ENCODE results near the gene DLGAP5.

Gene DLGAP5

DNA sequence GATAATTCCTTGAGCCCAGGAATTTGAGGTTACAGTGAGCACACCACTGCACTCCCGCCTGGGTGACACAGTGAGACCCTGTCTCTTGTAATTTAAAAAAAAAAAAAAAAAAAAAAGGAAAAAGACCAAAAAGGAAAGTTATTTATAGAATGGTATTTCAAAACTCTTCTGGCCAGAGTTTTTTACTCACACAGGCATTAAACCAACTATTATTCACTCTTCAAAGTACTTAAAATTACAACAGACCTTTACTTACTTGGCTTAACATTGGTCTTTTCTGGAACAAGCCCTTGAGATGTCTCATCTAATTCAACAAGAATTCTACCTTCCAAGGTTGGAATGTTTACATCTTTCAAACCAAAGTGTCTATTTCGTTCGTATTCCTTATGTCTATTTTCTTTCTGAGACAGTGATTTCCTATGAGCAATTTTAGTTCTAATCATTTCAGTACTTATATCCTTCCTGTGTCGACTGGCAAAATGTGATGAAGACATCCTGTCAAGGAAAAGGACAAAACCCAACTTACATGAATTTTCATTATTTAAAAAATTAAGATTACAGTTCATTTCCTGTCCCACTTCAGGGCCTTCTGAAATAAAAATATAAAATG, 2.6 kb downstream of the DLGAP5 start:
- DNase-seq, result no peak

DNA sequence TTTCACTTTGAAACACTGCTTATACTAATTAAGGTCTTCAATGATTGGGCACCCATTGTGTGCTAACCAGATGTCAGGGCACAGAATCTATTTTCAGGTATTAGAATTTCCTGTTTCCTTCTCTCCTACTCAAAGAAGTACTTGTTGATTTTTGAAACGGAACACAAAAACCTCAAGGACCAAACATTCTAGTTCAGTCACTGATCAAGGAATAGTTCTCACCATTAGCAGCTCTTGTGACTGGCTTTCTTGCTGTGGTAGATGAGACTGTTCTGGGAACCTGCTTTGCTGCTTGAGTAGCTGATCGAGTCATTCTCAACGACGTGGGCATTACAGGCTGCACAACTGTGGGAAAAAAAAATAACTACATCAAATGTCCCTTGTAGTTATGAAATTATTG, 11.0 kb downstream of the DLGAP5 start:
- DNase-seq, result no peak

DNA sequence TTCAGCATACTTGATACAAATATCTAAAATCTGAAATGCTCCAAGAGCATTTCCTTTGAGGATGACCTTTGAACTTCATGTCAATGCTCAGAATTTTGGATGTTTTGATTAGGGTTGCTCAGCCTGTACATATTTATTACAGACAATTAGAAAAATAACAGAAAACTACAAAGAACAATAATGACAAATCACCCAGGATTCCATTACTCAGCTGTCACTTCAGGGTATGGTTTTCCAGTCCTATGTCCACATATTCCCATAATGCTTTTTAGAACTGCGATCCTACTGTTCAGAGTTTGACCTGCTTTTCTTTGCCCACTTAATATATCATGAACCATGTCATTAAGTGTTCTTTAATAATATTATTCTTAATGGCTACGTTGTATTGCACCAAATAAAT, 11.4 kb downstream of the DLGAP5 start:
- DNase-seq, result no peak

DNA sequence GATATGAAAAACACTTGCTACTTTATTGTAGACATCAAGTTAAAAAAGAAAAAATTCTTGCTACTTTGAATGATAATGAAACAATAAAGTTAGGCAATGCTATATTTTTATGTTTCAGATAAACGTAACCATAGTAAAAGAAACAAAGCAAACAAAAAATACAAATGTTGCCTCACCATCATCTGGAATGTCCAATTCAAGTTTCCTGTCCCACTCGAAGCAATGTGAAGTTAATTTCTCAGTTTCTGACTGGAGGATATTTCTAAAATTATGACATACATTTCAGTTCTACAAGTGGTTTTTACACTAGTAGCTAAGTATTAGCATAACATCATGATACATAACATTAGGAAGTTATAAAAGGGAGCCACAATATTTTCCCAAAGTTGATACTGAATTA, 20.9 kb downstream of the DLGAP5 start:
- DNase-seq, result no peak

- no peak for DNase-seq
These were observed 30.4 kb downstream of the DLGAP5 start for GRCh38 chr14:55160989-55161388.

- no peak for DNase-seq
These were observed 33.0 kb downstream of the DLGAP5 start for GRCh38 chr14:55158412-55158811.

GRCh38 chr14:55157080-55157479, 34.3 kb downstream of the DLGAP5 start:
- no peak for DNase-seq

- no peak for DNase-seq
These were observed 37.4 kb downstream of the DLGAP5 start for GRCh38 chr14:55153951-55154350.

GRCh38 chr14:55152052-55152753, 39.2 kb downstream of the DLGAP5 start:
- DNase-seq, result no peak

DNA sequence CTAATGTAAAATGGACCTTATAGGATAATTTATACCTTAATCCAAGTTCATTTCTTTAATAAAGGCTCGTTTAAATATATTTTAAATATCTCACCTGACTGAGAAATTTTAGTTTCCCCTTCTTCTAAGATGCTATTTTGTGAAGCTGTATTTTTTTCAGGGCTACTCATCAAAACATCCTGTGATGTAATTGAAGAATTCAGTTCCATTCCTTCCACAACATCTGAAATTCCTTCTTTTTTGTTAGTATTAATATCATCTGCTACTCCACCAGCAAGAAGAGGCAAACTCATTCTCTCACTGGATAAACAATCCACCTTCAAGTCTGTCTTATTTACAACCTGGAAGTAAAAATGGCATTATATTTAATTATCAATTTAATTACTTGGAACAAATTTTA, 39.8 kb downstream of the DLGAP5 start:
- DNase-seq, result no peak

- DNase-seq, result no peak
These were observed 45.0 kb downstream of the DLGAP5 start for GRCh38 chr14:55146425-55146824.

- no peak for DNase-seq
These were observed 48.9 kb downstream of the DLGAP5 start for GRCh38 chr14:55142466-55142865.

- no peak for DNase-seq
These were observed 49.6 kb downstream of the DLGAP5 start for GRCh38 chr14:55141825-55142224.

GRCh38 chr14:55139696-55140509, 51.5 kb downstream of the DLGAP5 start:
- DNase-seq, result no peak

- no peak for DNase-seq
These were observed 52.2 kb downstream of the DLGAP5 start for GRCh38 chr14:55139141-55139540.

DNA sequence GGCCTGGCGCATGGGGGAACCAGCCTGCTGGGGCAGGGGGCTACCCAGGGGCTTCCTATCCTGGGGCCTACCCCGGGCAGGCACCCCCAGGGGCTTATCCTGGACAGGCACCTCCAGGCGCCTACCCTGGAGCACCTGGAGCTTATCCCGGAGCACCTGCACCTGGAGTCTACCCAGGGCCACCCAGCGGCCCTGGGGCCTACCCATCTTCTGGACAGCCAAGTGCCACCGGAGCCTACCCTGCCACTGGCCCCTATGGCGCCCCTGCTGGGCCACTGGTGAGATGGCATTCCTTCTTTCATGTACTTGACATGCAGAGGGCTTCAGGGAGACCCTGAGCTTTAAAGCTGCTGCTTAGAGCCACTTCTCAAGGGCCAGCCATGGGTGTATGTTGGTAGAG, 53.3 kb downstream of the DLGAP5 start:
- no peak for DNase-seq

GRCh38 chr14:55136885-55137786, 54.2 kb downstream of the DLGAP5 start:
- DNase-seq, result no peak

DNA sequence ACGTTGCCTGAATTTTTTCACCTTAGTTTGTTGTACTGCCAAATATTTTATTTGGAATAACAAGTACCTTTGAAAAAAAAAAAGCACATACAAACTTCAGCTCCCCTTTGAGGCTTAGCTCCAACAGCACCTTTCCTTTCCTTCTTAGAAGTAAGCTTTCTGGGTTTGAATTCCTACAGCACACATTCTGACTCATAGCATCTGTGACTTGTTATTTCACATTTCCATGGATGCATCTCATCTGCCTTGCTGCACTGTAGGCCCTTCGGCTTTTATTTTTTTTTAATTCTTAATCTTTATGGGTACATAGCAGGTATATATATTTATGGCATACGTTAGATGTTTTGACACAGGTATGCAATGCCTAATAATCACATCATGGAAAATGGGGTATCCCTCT, 55.1 kb downstream of the DLGAP5 start:
- DNase-seq, result no peak

GRCh38 chr14:55133416-55133815, 58.0 kb downstream of the DLGAP5 start:
- DNase-seq, result no peak

GRCh38 chr14:55131370-55132137, 59.8 kb downstream of the DLGAP5 start:
- no peak for DNase-seq

GRCh38 chr14:55130196-55130550, 61.2 kb downstream of the DLGAP5 start:
- no peak for DNase-seq

Measured in stimulated activated CD4-positive, alpha-beta T cell treated with anti-CD3 and anti-CD28 coated beads, Interleukin-4, amount 100 ng/mL, for 1 hour (primary cell).